ENCODE results near the gene KCNJ13. TPM values are rescaled to one million over a fixed set of nuclear protein-coding genes. Genes with fewer than 3 reads are reported as not detected.

KCNJ13 gene
- total RNA-seq, 1 experiment from 2014 or later: not detected

- no peak for TF ChIP-seq POLR2AphosphoS5 (IDR thresholded peaks at IDR 0.05; ENCODE audit: low read depth, low read length)
- no peak for TF ChIP-seq ATF3 (IDR thresholded peaks at IDR 0.05)
Observed at GRCh38 chr2:232749331-232749730, 27.0 kb downstream of the KCNJ13 start (continued).

GRCh38 chr2:232748038-232748437 is 28.3 kb downstream of the KCNJ13 start:
- intact Hi-C loops (cut with micrococcal nuclease): no loop called here
- no peak for TF ChIP-seq EGR1 (IDR thresholded peaks at IDR 0.05; ENCODE audit: low read depth)
- no peak for TF ChIP-seq RAD21 (IDR thresholded peaks at IDR 0.05; ENCODE audit: low read depth)
- no peak for TF ChIP-seq YY1 (IDR thresholded peaks at IDR 0.05; ENCODE audit: extremely low read depth, insufficient replicate concordance, low read depth, low read length)
- TF ChIP-seq CBX3 (IDR thresholded peaks at IDR 0.05; ENCODE audit: low read depth): no peak
- TF ChIP-seq EZH2phosphoT487 (IDR thresholded peaks at IDR 0.05; ENCODE audit: borderline replicate concordance): no peak
- Histone ChIP-seq H3K36me3 (ENCODE audit: control insufficient read depth in 1 of 2, insufficient read depth in 2 of 2, low read length in 2 of 2) (peaks cover 0 to 10% of the 10 kb centered on the region in 2 experiments; a peak in 3 of 4 replicates), H3K4me3 (replicated peaks in 1 of 2; ENCODE audit: low read depth in 1 of 2, low read length in 2 of 2) (no peak overlapping the region), H3K27me3 (ENCODE audit: insufficient read depth, low read length) (no peaks in the 10 kb centered on the region), H3K9me2 (ENCODE audit: insufficient read depth) (no peaks in the 10 kb centered on the region), H3K9me3 (ENCODE audit: control insufficient read depth in 1 of 2, insufficient read depth in 1 of 2, low read depth in 1 of 2, low read length in 2 of 2) (no peaks in the 10 kb centered on the region), H3K9ac (ENCODE audit: low read length) (no peak overlapping the region), H3K79me2 (ENCODE audit: insufficient read depth, low read length) (peaks cover 7% of the 10 kb centered on the region), H4K20me1 (ENCODE audit: insufficient read depth) (no peaks in the 10 kb centered on the region), H3K4me2 (ENCODE audit: low read length) (no peak overlapping the region), H2AFZ (ENCODE audit: low read depth, low read length, poor library complexity, severe bottlenecking) (no peak overlapping the region), H3K4me1 (ENCODE audit: control insufficient read depth in 1 of 2, insufficient read depth in 2 of 2, low read length in 2 of 2) (peaks cover 5 to 14% of the 10 kb centered on the region in 2 experiments; a peak in 3 of 4 replicates), H3K27ac (ENCODE audit: low read depth, low read length) (no peak overlapping the region)
- DNase-seq (ENCODE audit: low read depth, low spot score) (no peak), ATAC-seq (no peak)
- no TSS peak for BruUV-seq (replicated peaks)
- ChIA-PET POLR2A (no interaction called here), CTCF (no interaction called here), RAD21 (ENCODE audit: low non-redundant PET in 1 of 2, low total read pairs in 2 of 2, uncharacterized antibody in 2 of 2, unreplicated experiment in 2 of 2) (no interaction called here)

GRCh38 chr2:232744963-232745362 is 31.4 kb downstream of the KCNJ13 start:
- H3K36me3 ChIP-seq (ENCODE audit: control insufficient read depth in 1 of 2, insufficient read depth in 2 of 2, low read length in 2 of 2): peaks cover 0 to 8% of the 10 kb centered on the region in 2 experiments; a peak in 3 of 4 replicates
- RAD21 ChIA-PET (ENCODE audit: low non-redundant PET in 1 of 2, low total read pairs in 2 of 2, uncharacterized antibody in 2 of 2, unreplicated experiment in 2 of 2): no interaction called here
- no peak overlapping the region for H3K4me2 ChIP-seq (ENCODE audit: low read length)
- ATAC-seq: no peak
- no peak overlapping the region for H3K4me3 ChIP-seq (replicated peaks in 1 of 2; ENCODE audit: low read depth in 1 of 2, low read length in 2 of 2)
- peaks cover 7% of the 10 kb centered on the region; the same call in 1 of the 2 replicates for H3K79me2 ChIP-seq (ENCODE audit: insufficient read depth, low read length)
- H3K27ac ChIP-seq (ENCODE audit: low read depth, low read length): no peak overlapping the region
- CTCF ChIA-PET: interaction anchor here (1.3 kb wide), 1 partner anchor 13 kb away, joined by 3 read pairs; no protein-coding TSS in a partner anchor
- no peaks in the 10 kb centered on the region for H3K9me3 ChIP-seq (ENCODE audit: control insufficient read depth in 1 of 2, insufficient read depth in 1 of 2, low read depth in 1 of 2, low read length in 2 of 2)
- intact Hi-C loops (cut with micrococcal nuclease): no loop called here
- no peaks in the 10 kb centered on the region for H3K27me3 ChIP-seq (ENCODE audit: insufficient read depth, low read length)
- H3K9me2 ChIP-seq (ENCODE audit: insufficient read depth): no peaks in the 10 kb centered on the region
- H2AFZ ChIP-seq (ENCODE audit: low read depth, low read length, poor library complexity, severe bottlenecking): no peak overlapping the region
- H3K9ac ChIP-seq (ENCODE audit: low read length): no peak overlapping the region
- POLR2A ChIA-PET: no interaction called here
- BruUV-seq (replicated peaks): no TSS peak
- H4K20me1 ChIP-seq (ENCODE audit: insufficient read depth): no peaks in the 10 kb centered on the region
- H3K4me1 ChIP-seq (ENCODE audit: control insufficient read depth in 1 of 2, insufficient read depth in 2 of 2, low read length in 2 of 2): peaks cover 5 to 11% of the 10 kb centered on the region in 2 experiments; a peak in 3 of 4 replicates
- DNase-seq (ENCODE audit: low read depth, low spot score): no peak
- no peak for TF ChIP-seq ZFX (IDR thresholded peaks at IDR 0.05)
- no peak for TF ChIP-seq ZBTB33 (IDR thresholded peaks at IDR 0.05; ENCODE audit: extremely low read depth, insufficient replicate concordance, low read length)
- TF ChIP-seq EZH2phosphoT487 (IDR thresholded peaks at IDR 0.05; ENCODE audit: borderline replicate concordance): no peak
- TF ChIP-seq CTCF (IDR thresholded peaks at IDR 0.05 in 2 of 3, conservative IDR thresholded peaks at IDR 0.05 in 1 of 3; ENCODE audit: borderline replicate concordance in 1 of 3, insufficient read depth in 1 of 3, low read depth in 2 of 3, low read length in 2 of 3): no peak
